D721Med (cell line): ENCODE measurements around the gene ACVR1C.
A peak's percentile ranks its signal among the peaks of the same experiment; 100 is the strongest.

ENCODE experiments used
- DNase-seq: peaks from one replicate; pipeline ENCODE4 v3.0.0; 2011; ENCODE audit warnings: low spot score; ENCODE audit not compliant: insufficient read length
- FAIRE-seq: peaks from 2 replicates; lab custom pipeline; 2011; peaks lifted over from hg19 to GRCh38; lab: Jason Lieb, UNC
- CTCF ChIP-seq: IDR thresholded peaks from 2 replicates; pipeline ENCODE4 v1.5.1; 2012; ENCODE audit warnings: mild to moderate bottlenecking, control low read depth; ENCODE audit not compliant: insufficient read depth; ENCODE audit errors: missing control alignments

Gene ACVR1C

DNA sequence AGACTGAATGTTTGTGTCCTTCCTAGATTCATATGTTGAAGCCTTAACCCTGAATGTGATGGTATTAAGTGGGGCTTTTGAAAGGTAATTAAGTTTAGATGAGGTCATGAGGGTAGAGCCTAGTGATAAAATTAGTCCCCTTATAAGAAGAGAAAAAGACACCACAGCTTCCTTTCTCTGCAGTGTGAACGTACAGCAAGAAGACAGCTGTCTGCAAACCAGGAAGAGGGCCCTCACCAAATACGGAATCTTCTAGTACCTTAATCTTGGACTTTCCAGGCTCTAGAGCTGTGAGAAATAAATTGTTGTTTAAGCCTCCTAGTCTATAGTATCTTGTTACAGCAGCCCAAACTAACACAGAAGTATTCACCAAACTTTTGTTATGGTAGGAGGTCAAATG is 127.6 kb downstream of the ACVR1C start:
- FAIRE-seq, result no peak
- TF ChIP-seq CTCF, result no peak
- DNase-seq, result no peak

DNA sequence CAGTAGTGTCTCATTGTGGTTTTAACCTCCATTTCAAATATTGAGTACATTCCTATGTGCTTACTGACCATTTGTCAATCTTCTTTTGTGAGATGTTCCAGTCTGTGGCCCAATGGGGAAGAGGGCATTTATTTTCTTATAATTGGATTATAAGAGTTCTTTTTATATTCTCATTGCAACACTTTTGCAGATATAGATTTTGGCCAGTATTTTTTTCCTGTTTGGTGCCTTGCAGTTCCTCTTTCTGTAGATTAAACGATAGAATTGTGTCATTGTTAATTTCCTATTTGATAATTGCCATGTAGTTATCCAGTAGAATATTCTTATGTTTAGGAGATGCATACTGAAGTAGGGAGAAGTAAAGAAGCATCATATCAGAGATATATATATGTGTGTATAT is 128.3 kb downstream of the ACVR1C start:
- TF ChIP-seq CTCF, result no peak
- no peak for FAIRE-seq
- DNase-seq, result no peak

- DNase-seq (no peak), FAIRE-seq (no peak)
- no peak for TF ChIP-seq CTCF
Observed at GRCh38 chr2:157498483-157498882, 130.2 kb downstream of the ACVR1C start.

DNA sequence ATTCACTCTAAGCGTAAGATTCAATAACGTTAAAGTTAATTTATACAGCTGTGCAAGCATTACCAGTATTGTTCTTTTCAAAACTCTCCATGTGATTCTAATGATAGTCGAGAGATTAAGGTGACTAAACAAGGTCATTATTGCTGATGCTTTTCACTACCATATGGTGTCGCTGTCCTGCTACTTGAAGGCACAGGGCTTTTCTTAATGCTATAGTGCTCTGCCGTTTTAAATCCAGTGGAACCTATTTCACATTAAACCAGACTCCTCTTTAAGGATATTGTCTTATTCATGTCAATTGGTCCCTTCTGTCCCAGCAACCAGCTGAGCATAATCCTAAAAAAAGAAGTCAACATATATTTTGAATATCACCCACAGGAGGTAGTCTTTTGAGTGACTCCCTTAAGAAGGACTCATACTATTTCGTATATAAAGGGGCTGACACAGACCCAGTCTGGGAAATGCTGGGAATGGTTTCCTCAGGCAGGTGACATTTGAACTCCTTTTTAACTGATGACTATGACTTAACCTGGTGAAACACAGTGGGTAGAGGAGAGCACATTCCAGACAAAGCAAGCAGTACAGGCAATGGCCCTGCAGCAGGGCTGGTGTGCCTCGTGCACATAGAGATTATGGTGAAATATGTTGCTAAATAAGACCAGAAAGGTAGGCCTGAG is 130.9 kb downstream of the ACVR1C start:
- DNase-seq (peak; percentile 34), FAIRE-seq (peak; percentile 92)
- peak; percentile 92 for TF ChIP-seq CTCF

GRCh38 chr2:157492189-157492773 is 136.4 kb downstream of the ACVR1C start:
- DNase-seq, result peak; percentile 28
- peak; percentile 91 for TF ChIP-seq CTCF
- peak; percentile 11 for FAIRE-seq

DNA sequence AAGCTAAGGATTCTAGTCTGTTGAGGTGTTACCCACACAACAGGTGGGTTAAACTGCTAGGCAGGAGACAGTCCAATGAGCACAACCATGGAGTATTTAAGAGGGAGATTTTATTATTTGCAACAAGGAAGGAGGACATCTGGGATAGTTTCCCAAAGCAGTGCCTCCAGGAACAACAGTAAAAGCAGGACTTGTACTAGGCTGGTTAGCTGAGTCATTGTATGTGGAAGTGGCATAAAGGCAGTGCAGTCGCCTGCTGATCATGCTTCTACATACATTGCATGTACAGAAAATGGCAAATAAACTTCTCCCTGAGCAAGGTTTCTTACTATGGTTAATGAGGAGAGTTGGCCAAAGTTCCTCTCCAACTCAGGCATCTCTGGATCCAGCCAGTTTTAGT is 138.7 kb downstream of the ACVR1C start:
- no peak for TF ChIP-seq CTCF
- DNase-seq (no peak), FAIRE-seq (no peak)

- no peak for TF ChIP-seq CTCF
- DNase-seq (no peak), FAIRE-seq (no peak)
Observed at GRCh38 chr2:157488877-157489276, 139.8 kb downstream of the ACVR1C start.
